Esophagus squamous epithelium (tissue), 4 donors: ENCODE results near the gene SETDB2.

Experiments used
- CTCF ChIP-seq, 6 experiments: fragments of 450-650 bp in 4 of 6; fragments of 200-600 bp in 2 of 6; sonication (generic) in 2 of 6; IDR thresholded peaks; one replicate each; pipeline ENCODE4 v1.5.1; 2016 to 2019; ENCODE audit warnings: antibody characterized with exemption in 6 of 6, mild to moderate bottlenecking in 4 of 6, moderate library complexity in 4 of 6
- POLR2A ChIP-seq, 4 donors: fragments of 450-650 bp; IDR thresholded peaks; one replicate each; pipeline ENCODE4 v1.6.1; 2017; ENCODE audit warnings: antibody characterized with exemption in 4 of 4, mild to moderate bottlenecking in 4 of 4, moderate library complexity in 3 of 4

- TF ChIP-seq CTCF (IDR thresholded peaks at IDR 0.05) (no peak), POLR2A (IDR thresholded peaks at IDR 0.05) (no peak)
Observed at GRCh38 chr13:49395451-49395865, 48.6 kb upstream of the SETDB2 start.
